Stimulated activated CD4-positive, alpha-beta T cell treated with anti-CD3 and anti-CD28 coated beads, Interleukin-12 subunit alpha, Interleukin-12 subunit beta, amount 100 ng/mL, for 48 hours (primary cell): ENCODE measurements around the gene MXRA8.
"Not testable (repeated sequence)": the region's sequence is repeated elsewhere in the genome, so short reads cannot be mapped to it uniquely, and the experiment has no call there.

Experiments
- DNase-seq, 3 donors: peaks; one replicate each; pipeline ENCODE4 v3.0.0-alpha.2; 2020; ENCODE audit warnings: low read depth in 2 of 3, low spot score in 1 of 3

Gene MXRA8

GRCh38 chr1:1393014-1393413, 34.7 kb upstream of the MXRA8 start:
- DNase-seq: no peak

- no peak for DNase-seq
These were observed 32.9 kb upstream of the MXRA8 start for GRCh38 chr1:1391225-1391624.

- DNase-seq: no peak
These were observed 32.3 kb upstream of the MXRA8 start for GRCh38 chr1:1390675-1391074.

GRCh38 chr1:1388078-1388472, 29.7 kb upstream of the MXRA8 start:
- no peak for DNase-seq

GRCh38 chr1:1387098-1388077, 29.0 kb upstream of the MXRA8 start:
- no peak for DNase-seq

GRCh38 chr1:1385931-1386330, 27.6 kb upstream of the MXRA8 start:
- DNase-seq: no peak

GRCh38 chr1:1385339-1385738, 27.0 kb upstream of the MXRA8 start:
- not testable (repeated sequence) for DNase-seq

- no peak for DNase-seq
These were observed 22.9 kb upstream of the MXRA8 start for GRCh38 chr1:1381294-1381693.

GRCh38 chr1:1380860-1381259, 22.5 kb upstream of the MXRA8 start:
- DNase-seq: no peak

GRCh38 chr1:1377540-1378205, 19.3 kb upstream of the MXRA8 start:
- DNase-seq: no peak

GRCh38 chr1:1376551-1377226, 18.3 kb upstream of the MXRA8 start:
- no peak for DNase-seq

- DNase-seq: peak; percentile 91 to 98 (median 92)
These were observed 16.7 kb upstream of the MXRA8 start, which contains the start of gene AURKAIP1 for GRCh38 chr1:1374929-1375662. AURKAIP1 (minus strand) TSS chr1:1375207; CDS start chr1:1374756, 451 bp downstream.

GRCh38 chr1:1374589-1374928, 16.2 kb upstream of the MXRA8 start:
- DNase-seq: no peak

- DNase-seq: no peak
These were observed 15.6 kb upstream of the MXRA8 start for GRCh38 chr1:1373815-1374588.

GRCh38 chr1:1373051-1373814, 14.9 kb upstream of the MXRA8 start:
- DNase-seq: no peak

- DNase-seq: peak; percentile 53 to 89 (median 72)
These were observed 13.7 kb upstream of the MXRA8 start for GRCh38 chr1:1371746-1372711.

- no peak for DNase-seq
These were observed 13.0 kb upstream of the MXRA8 start for GRCh38 chr1:1371364-1371745.

GRCh38 chr1:1370771-1371300, 12.5 kb upstream of the MXRA8 start:
- DNase-seq: no peak
